HCT116 (cell line): ENCODE results near the gene GPNMB. TPM values are rescaled to one million over a fixed set of nuclear protein-coding genes. Genes with fewer than 3 reads are reported as not detected.
A peak's percentile ranks its signal among the peaks of the same experiment; 100 is the strongest.

ENCODE experiments used
- ATAC-seq: fragments of 200-7000 bp; cut with Tn5 transposase; 2 replicates; pipeline ENCODE4 v1.9.1; 2020; ENCODE audit warnings: mild to moderate bottlenecking, moderate library complexity
- BruUV-seq: library from RNA; stranded (reverse); fragments of 400-500 nt; replicated peaks from 2 replicates; lab custom pipeline; 2021; lab: Mats Ljungman, UMichigan
- CTCF ChIA-PET: fragments of 300-600 bp; sonication (Branson Sonifier 250); formaldehyde crosslinking; loops from one replicate; lab custom pipeline; 2021; ENCODE audit warnings: antibody characterized with exemption; lab: Charles Lee
- POLR2A ChIA-PET: fragments of 300-600, 350-600 bp; sonication (Branson Sonifier 250); formaldehyde crosslinking; loops from one replicate; lab custom pipeline; 2021; ENCODE audit warnings: antibody characterized with exemption; lab: Charles Lee
- RAD21 ChIA-PET, 2 experiments: fragments of 300-600 bp; sonication (Branson Sonifier 250); formaldehyde crosslinking; loops; one replicate each; lab custom pipeline; 2023; ENCODE audit warnings: low total read pairs in 2 of 2; ENCODE audit not compliant: uncharacterized antibody in 2 of 2, unreplicated experiment in 2 of 2, low non-redundant PET in 1 of 2; lab: Charles Lee
- DNase-seq: peaks from one replicate; pipeline ENCODE4 v3.0.0-alpha.2; 2010; ENCODE audit warnings: low read depth, low spot score
- H2AFZ ChIP-seq: fragments of 200-600 bp; shearing (Covaris generic), sonication (generic); 2 replicates; pipeline ENCODE4 v1.6.1; 2017; ENCODE audit warnings: low read depth, mixed run types, mixed read lengths, antibody characterized with exemption, low read length; ENCODE audit not compliant: poor library complexity, severe bottlenecking
- H3K27ac ChIP-seq: 2 replicates; pipeline ENCODE4 v1.5.1; 2012; ENCODE audit warnings: low read depth, low read length
- H3K27me3 ChIP-seq: fragments of 200-600 bp; sonication (generic); 2 replicates; pipeline ENCODE4 v1.6.1; 2016; ENCODE audit warnings: mixed run types, low read length, mixed read lengths; ENCODE audit not compliant: insufficient read depth
- H3K36me3 ChIP-seq, 2 experiments: fragments of 200-500 bp in 1 of 2; fragments of 200-600 bp in 1 of 2; sonication (Bioruptor generic) in 1 of 2; sonication (generic) in 1 of 2; 2 replicates each; pipeline versions ENCODE4 v1.5.1 to v1.6.1; 2014 to 2016; ENCODE audit warnings: low read length in 2 of 2, inconsistent platforms in 1 of 2, mixed read lengths in 1 of 2, mixed run types in 1 of 2; ENCODE audit not compliant: insufficient read depth in 2 of 2, control insufficient read depth in 1 of 2
- H3K4me1 ChIP-seq, 2 experiments: fragments of 200-600 bp in 1 of 2; sonication (generic) in 1 of 2; 2 replicates each; pipeline versions ENCODE4 v1.5.1 to v1.6.1; 2012 to 2017; ENCODE audit warnings: low read length in 2 of 2, inconsistent platforms in 1 of 2, mild to moderate bottlenecking in 1 of 2, mixed read lengths in 1 of 2, mixed run types in 1 of 2, moderate library complexity in 1 of 2; ENCODE audit not compliant: insufficient read depth in 2 of 2, control insufficient read depth in 1 of 2
- H3K4me2 ChIP-seq: fragments of 200-600 bp; sonication (generic); 2 replicates; pipeline ENCODE4 v1.6.1; 2017; ENCODE audit warnings: mixed run types, low read length, mixed read lengths
- H3K4me3 ChIP-seq, 2 experiments: fragments of 200-600 bp in 1 of 2; sonication (generic) in 1 of 2; replicated peaks in 1 of 2; 2 replicates each; pipeline ENCODE4 v1.5.1; 2011 to 2016; ENCODE audit warnings: low read length in 2 of 2, control low read depth in 1 of 2, low read depth in 1 of 2, mild to moderate bottlenecking in 1 of 2, mixed read lengths in 1 of 2, mixed run types in 1 of 2
- H3K79me2 ChIP-seq: fragments of 200-600 bp; sonication (generic); 2 replicates; pipeline ENCODE4 v1.6.1; 2017; ENCODE audit warnings: mild to moderate bottlenecking, mixed run types, low read length, moderate library complexity, mixed read lengths; ENCODE audit not compliant: insufficient read depth
- H3K9ac ChIP-seq: fragments of 200-600 bp; sonication (generic); 2 replicates; pipeline ENCODE4 v1.6.1; 2016; ENCODE audit warnings: low read length, mixed read lengths
- H3K9me2 ChIP-seq: fragments of 200-600 bp; sonication (generic), shearing (Covaris generic); 2 replicates; pipeline ENCODE4 v1.6.1; 2017; ENCODE audit warnings: mixed run types, mild to moderate bottlenecking, moderate library complexity; ENCODE audit not compliant: insufficient read depth
- H3K9me3 ChIP-seq, 2 experiments: fragments of 200-500 bp in 1 of 2; fragments of 200-600 bp in 1 of 2; sonication (Bioruptor generic) in 1 of 2; sonication (generic) in 1 of 2; 2 replicates each; pipeline ENCODE4 v1.6.1; 2014 to 2017; ENCODE audit warnings: low read length in 2 of 2, mixed read lengths in 2 of 2, inconsistent platforms in 1 of 2, low read depth in 1 of 2, mild to moderate bottlenecking in 1 of 2, mixed run types in 1 of 2, moderate library complexity in 1 of 2; ENCODE audit not compliant: control insufficient read depth in 1 of 2, insufficient read depth in 1 of 2
- H4K20me1 ChIP-seq: fragments of 200-600 bp; sonication (generic), shearing (Covaris generic); 2 replicates; pipeline ENCODE4 v1.6.1; 2017; ENCODE audit warnings: mixed run types, mild to moderate bottlenecking, moderate library complexity; ENCODE audit not compliant: insufficient read depth
- POLR2A ChIP-seq: IDR thresholded peaks from 2 replicates; pipeline ENCODE4 v1.7.0; 2011; ENCODE audit warnings: borderline replicate concordance; ENCODE audit not compliant: insufficient read depth, insufficient read length; ENCODE audit errors: extremely low read depth
- ZNF274 ChIP-seq: fragments of 200-500 bp; sonication (Bioruptor generic); IDR thresholded peaks from 2 replicates; pipeline ENCODE4 v1.6.1; 2014; ENCODE audit warnings: mild to moderate bottlenecking, low read depth, low read length, inconsistent platforms
- intact Hi-C: fragments of 100-400 bp; cut with micrococcal nuclease; formaldehyde crosslinking; loops from 2 replicates; pipeline ENCODE4 v1.10.0; 2022
- total RNA-seq: library from RNA; stranded (reverse); gene quantifications from one replicate; pipeline ENCODE4 v1.2.1, GENCODE V29; 2021; ENCODE audit not compliant: unreplicated experiment
- TF ChIP-seq, protein P1 (sequence below): IDR thresholded peaks from 2 replicates; pipeline ENCODE4 v1.6.1; 2011; ENCODE audit warnings: mild to moderate bottlenecking, low read length, moderate library complexity; ENCODE audit not compliant: insufficient replicate concordance; ENCODE audit errors: extremely low read depth
- TF ChIP-seq, protein P2 (sequence below): IDR thresholded peaks from 2 replicates; pipeline ENCODE4 v1.6.1; 2012

GPNMB gene
- total RNA-seq, 1 experiment from 2014 or later = 2.8 TPM

DNA sequence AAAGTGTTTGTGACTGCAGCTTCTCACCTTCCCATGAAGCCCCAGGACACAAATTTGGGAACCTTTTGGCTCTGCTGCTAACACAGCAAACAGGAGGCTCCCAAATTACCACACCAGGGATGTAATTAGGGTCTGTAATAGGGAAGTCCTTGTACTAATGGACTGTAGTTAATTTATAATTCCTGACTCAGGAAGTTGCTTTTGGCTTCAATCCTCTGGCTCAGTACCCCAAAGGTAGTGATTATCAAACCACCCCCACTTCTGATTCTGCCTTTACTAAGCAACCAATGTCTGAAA, 48.8 kb downstream of the GPNMB start:
- Histone ChIP-seq H3K4me2 (no peak overlapping the region), H3K9me3 (no peaks in the 10 kb centered on the region), H4K20me1 (no peaks in the 10 kb centered on the region), H3K36me3 (no peaks in the 10 kb centered on the region; a peak in 1 of 4 replicates), H3K27ac (no peak overlapping the region), H3K9ac (no peak overlapping the region), H3K4me1 (peaks cover 15 to 49% of the 10 kb centered on the region in 2 experiments; a peak in 3 of 4 replicates), H3K9me2 (no peaks in the 10 kb centered on the region), H3K4me3 (no peak overlapping the region), H2AFZ (peak overlapping the region; percentile 19), H3K79me2 (peaks cover 12% of the 10 kb centered on the region), H3K27me3 (no peaks in the 10 kb centered on the region)
- no peak for DNase-seq
- RAD21 ChIA-PET = no interaction called here
- CTCF ChIA-PET = interaction anchor here (1.7 kb wide), 1 partner anchor 22 kb away, joined by 5 read pairs; no protein-coding TSS in a partner anchor
- no TSS peak for BruUV-seq
- ATAC-seq = no peak
- POLR2A ChIA-PET = interaction anchor here (1.6 kb wide), 1 partner anchor 20 kb away, joined by 4 read pairs; no protein-coding TSS in a partner anchor
- intact Hi-C loops = loop anchor here (5.0 kb wide), 1 partner anchor 188 kb away; the partner anchor contains the start of gene KLHL7
- TF ChIP-seq, protein P1, sequence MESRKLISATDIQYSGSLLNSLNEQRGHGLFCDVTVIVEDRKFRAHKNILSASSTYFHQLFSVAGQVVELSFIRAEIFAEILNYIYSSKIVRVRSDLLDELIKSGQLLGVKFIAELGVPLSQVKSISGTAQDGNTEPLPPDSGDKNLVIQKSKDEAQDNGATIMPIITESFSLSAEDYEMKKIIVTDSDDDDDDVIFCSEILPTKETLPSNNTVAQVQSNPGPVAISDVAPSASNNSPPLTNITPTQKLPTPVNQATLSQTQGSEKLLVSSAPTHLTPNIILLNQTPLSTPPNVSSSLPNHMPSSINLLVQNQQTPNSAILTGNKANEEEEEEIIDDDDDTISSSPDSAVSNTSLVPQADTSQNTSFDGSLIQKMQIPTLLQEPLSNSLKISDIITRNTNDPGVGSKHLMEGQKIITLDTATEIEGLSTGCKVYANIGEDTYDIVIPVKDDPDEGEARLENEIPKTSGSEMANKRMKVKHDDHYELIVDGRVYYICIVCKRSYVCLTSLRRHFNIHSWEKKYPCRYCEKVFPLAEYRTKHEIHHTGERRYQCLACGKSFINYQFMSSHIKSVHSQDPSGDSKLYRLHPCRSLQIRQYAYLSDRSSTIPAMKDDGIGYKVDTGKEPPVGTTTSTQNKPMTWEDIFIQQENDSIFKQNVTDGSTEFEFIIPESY = no peak
- TF ChIP-seq ZNF274 = no peak
- no peak for TF ChIP-seq POLR2A
- TF ChIP-seq, protein P2, sequence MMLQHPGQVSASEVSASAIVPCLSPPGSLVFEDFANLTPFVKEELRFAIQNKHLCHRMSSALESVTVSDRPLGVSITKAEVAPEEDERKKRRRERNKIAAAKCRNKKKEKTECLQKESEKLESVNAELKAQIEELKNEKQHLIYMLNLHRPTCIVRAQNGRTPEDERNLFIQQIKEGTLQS = no peak
